H1 (cell line): Measurements from ENCODE around the gene ARRB1. TPM values are rescaled to one million over a fixed set of nuclear protein-coding genes. Genes with fewer than 3 reads are reported as not detected.

Experiments
- CTCF ChIA-PET: fragments of 300-600 bp; sonication (Branson Sonifier 250); formaldehyde crosslinking; loops from one replicate; lab custom pipeline; 2021; ENCODE audit not compliant: partially characterized antibody; lab: Charles Lee
- POLR2A ChIA-PET: fragments of 300-600 bp; sonication (Branson Sonifier 250); formaldehyde crosslinking; loops from one replicate; lab custom pipeline; 2021; ENCODE audit warnings: inconsistent platforms; ENCODE audit not compliant: partially characterized antibody; lab: Charles Lee
- DNase-seq, 2 experiments: peaks; one replicate each; pipeline versions ENCODE4 v3.0.0 to v3.0.0-alpha.2; 2010 to 2022; ENCODE audit warnings: low spot score in 2 of 2, low read depth in 1 of 2, mixed read lengths in 1 of 2
- FAIRE-seq: peaks from 2 replicates; lab custom pipeline; 2011; peaks lifted over from hg19 to GRCh38; lab: Jason Lieb, UNC
- H2AFZ ChIP-seq: 2 replicates; pipeline ENCODE4 v1.8.1; 2012; ENCODE audit warnings: low read length, inconsistent platforms
- H2AK5ac ChIP-seq: 2 replicates; pipeline ENCODE4 v1.6.1; 2013; ENCODE audit warnings: low read depth, low read length
- H2BK120ac ChIP-seq: replicated peaks from 2 replicates; pipeline ENCODE3; 2013; ENCODE audit warnings: low read depth, low read length, inconsistent platforms
- H2BK12ac ChIP-seq: 2 replicates; pipeline ENCODE4 v1.6.1; 2013; ENCODE audit warnings: low read depth, low read length
- H2BK15ac ChIP-seq: 2 replicates; pipeline ENCODE4 v1.6.1; 2013; ENCODE audit warnings: low read length
- H2BK20ac ChIP-seq: 2 replicates; pipeline ENCODE4 v1.6.1; 2013; ENCODE audit warnings: low read length
- H2BK5ac ChIP-seq: 2 replicates; pipeline ENCODE4 v1.6.1; 2013; ENCODE audit warnings: low read depth, low read length
- H3K14ac ChIP-seq: 2 replicates; pipeline ENCODE4 v1.6.1; 2013; ENCODE audit warnings: inconsistent platforms; ENCODE audit not compliant: insufficient read length
- H3K18ac ChIP-seq: 2 replicates; pipeline ENCODE4 v1.6.1; 2013; ENCODE audit warnings: low read length; ENCODE audit errors: extremely low read depth
- H3K23ac ChIP-seq: 2 replicates; pipeline ENCODE4 v1.6.1; 2013; ENCODE audit warnings: inconsistent platforms; ENCODE audit not compliant: insufficient read length
- H3K23me2 ChIP-seq: 2 replicates; pipeline ENCODE4 v1.6.1; 2013; ENCODE audit warnings: low read depth, low read length
- H3K27ac ChIP-seq: 2 replicates; pipeline ENCODE4 v1.6.1; 2011; ENCODE audit warnings: low read depth, low read length, inconsistent platforms
- H3K27me3 ChIP-seq, 4 experiments: replicated peaks in 1 of 4; 1 replicate in 1 of 4; 2 replicates in 3 of 4; pipeline versions ENCODE4 v1.6.1 to v1.8.1; 2011 to 2013; ENCODE audit warnings: low read length in 3 of 4, mild to moderate bottlenecking in 3 of 4, inconsistent platforms in 2 of 4, mixed read lengths in 2 of 4, moderate library complexity in 1 of 4; ENCODE audit not compliant: control insufficient read depth in 3 of 4, insufficient read depth in 3 of 4; ENCODE audit errors: extremely low read depth in 1 of 4
- H3K36me3 ChIP-seq, 4 experiments: 2 replicates each; pipeline versions ENCODE4 v1.6.1 to v1.8.1; 2011 to 2013; ENCODE audit warnings: mild to moderate bottlenecking in 4 of 4, low read length in 3 of 4, moderate library complexity in 2 of 4, control low read depth in 1 of 4, inconsistent platforms in 1 of 4; ENCODE audit not compliant: insufficient read depth in 4 of 4, control insufficient read depth in 2 of 4
- H3K4ac ChIP-seq: replicated peaks from 2 replicates; pipeline ENCODE3; 2013; ENCODE audit warnings: low read length, low read depth, mixed read lengths, inconsistent platforms; ENCODE audit not compliant: insufficient read length
- H3K4me1 ChIP-seq, 4 experiments: replicated peaks in 1 of 4; 1 replicate in 1 of 4; 2 replicates in 3 of 4; pipeline versions ENCODE4 v1.6.1 to v1.8.1; 2011 to 2013; ENCODE audit warnings: low read length in 3 of 4, inconsistent platforms in 2 of 4, mixed read lengths in 1 of 4; ENCODE audit not compliant: insufficient read depth in 4 of 4, control insufficient read depth in 3 of 4
- H3K4me2 ChIP-seq, 2 experiments: 2 replicates each; pipeline versions ENCODE4 v1.6.1 to v1.8.1; 2011 to 2013; ENCODE audit warnings: low read depth in 2 of 2, low read length in 2 of 2, control low read depth in 1 of 2, inconsistent platforms in 1 of 2, mild to moderate bottlenecking in 1 of 2; ENCODE audit not compliant: insufficient read depth in 1 of 2
- H3K4me3 ChIP-seq, 4 experiments: fragments of 200-600, 300-600 bp in 1 of 4; sonication (generic), shearing (Covaris generic), sonication (Bioruptor Twin) in 1 of 4; 2 replicates each; pipeline versions ENCODE4 v1.5.1 to v1.8.1; 2011 to 2016; ENCODE audit warnings: low read length in 4 of 4, low read depth in 3 of 4, control low read depth in 2 of 4, inconsistent platforms in 2 of 4, mild to moderate bottlenecking in 2 of 4, mixed read lengths in 1 of 4, moderate library complexity in 1 of 4; ENCODE audit not compliant: insufficient read depth in 2 of 4; ENCODE audit errors: extremely low read depth in 1 of 4
- H3K56ac ChIP-seq: replicated peaks from 2 replicates; pipeline ENCODE3; 2013; ENCODE audit warnings: low read depth, mild to moderate bottlenecking, mixed read lengths, low read length, inconsistent platforms; ENCODE audit not compliant: insufficient read length
- H3K79me1 ChIP-seq: 2 replicates; pipeline ENCODE4 v1.6.1; 2013; ENCODE audit warnings: low read depth, low read length, control low read depth
- H3K79me2 ChIP-seq, 2 experiments: 2 replicates each; pipeline versions ENCODE4 v1.6.1 to v1.8.1; 2012 to 2013; ENCODE audit warnings: low read length in 2 of 2, mild to moderate bottlenecking in 2 of 2, inconsistent platforms in 1 of 2; ENCODE audit not compliant: insufficient read depth in 2 of 2, control insufficient read depth in 1 of 2
- H3K9ac ChIP-seq, 4 experiments: replicated peaks in 1 of 4; 1 replicate in 1 of 4; 2 replicates in 3 of 4; pipeline versions ENCODE4 v1.6.1 to v1.8.1; 2011 to 2013; ENCODE audit warnings: low read depth in 3 of 4, low read length in 3 of 4, control low read depth in 2 of 4, mild to moderate bottlenecking in 2 of 4, moderate library complexity in 2 of 4, inconsistent platforms in 1 of 4; ENCODE audit errors: extremely low read depth in 1 of 4
- H3K9me3 ChIP-seq, 2 experiments: 2 replicates each; pipeline versions ENCODE4 v1.6.1 to v1.8.1; 2012 to 2013; ENCODE audit warnings: mild to moderate bottlenecking in 2 of 2, moderate library complexity in 2 of 2, control low read depth in 1 of 2, inconsistent platforms in 1 of 2, low read depth in 1 of 2, low read length in 1 of 2, mixed read lengths in 1 of 2; ENCODE audit not compliant: insufficient read depth in 2 of 2
- H4K20me1 ChIP-seq, 2 experiments: replicated peaks in 1 of 2; 2 replicates each; pipeline versions ENCODE3 to v1.8.1; 2011 to 2013; ENCODE audit warnings: inconsistent platforms in 2 of 2, low read length in 2 of 2, mild to moderate bottlenecking in 1 of 2; ENCODE audit not compliant: insufficient read depth in 2 of 2, control insufficient read depth in 1 of 2
- H4K5ac ChIP-seq: 2 replicates; pipeline ENCODE4 v1.6.1; 2013; ENCODE audit warnings: low read length, low read depth, mixed read lengths, inconsistent platforms; ENCODE audit not compliant: insufficient read length
- H4K8ac ChIP-seq: 2 replicates; pipeline ENCODE4 v1.8.0; 2013; ENCODE audit warnings: mild to moderate bottlenecking, moderate library complexity, low read length, inconsistent platforms; ENCODE audit not compliant: insufficient read depth; ENCODE audit errors: extremely low read depth
- H4K91ac ChIP-seq: replicated peaks from 2 replicates; pipeline ENCODE3; 2013; ENCODE audit warnings: low read length, mixed read lengths, inconsistent platforms; ENCODE audit not compliant: insufficient read length
- BRCA1 ChIP-seq: IDR thresholded peaks from 2 replicates; pipeline ENCODE4 v1.6.1; 2012; ENCODE audit warnings: low read depth, low read length, improper control_type of control experiment
- CEBPB ChIP-seq: IDR thresholded peaks from 2 replicates; pipeline ENCODE4 v1.6.1; 2012; ENCODE audit warnings: low read depth, low read length
- CREB1 ChIP-seq: IDR thresholded peaks from 2 replicates; pipeline ENCODE4 v1.6.1; 2012; ENCODE audit warnings: inconsistent platforms
- CTBP2 ChIP-seq: IDR thresholded peaks from 2 replicates; pipeline ENCODE4 v1.7.0; 2011; ENCODE audit warnings: borderline replicate concordance, mild to moderate bottlenecking, moderate library complexity, mixed read lengths, low read length; ENCODE audit not compliant: insufficient read depth, insufficient read length
- EGR1 ChIP-seq: IDR thresholded peaks from 2 replicates; pipeline ENCODE4 v1.6.1; 2011; ENCODE audit warnings: low read depth, low read length, borderline replicate concordance
- JUN ChIP-seq: IDR thresholded peaks from 2 replicates; pipeline ENCODE4 v1.6.1; 2011; ENCODE audit warnings: low read depth, mild to moderate bottlenecking, improper control_type of control experiment, low read length
- JUND ChIP-seq: IDR thresholded peaks from 2 replicates; pipeline ENCODE4 v1.6.1; 2011; ENCODE audit warnings: mild to moderate bottlenecking, improper control_type of control experiment, low read length
- KDM4A ChIP-seq: IDR thresholded peaks from one replicate; pipeline ENCODE4 v1.7.1; 2012; ENCODE audit warnings: low read depth, mild to moderate bottlenecking, moderate library complexity, low read length, inconsistent platforms; ENCODE audit not compliant: severe bottlenecking
- KDM5A ChIP-seq: fragments of 200-600 bp; IDR thresholded peaks from 2 replicates; pipeline ENCODE4 v1.7.1; 2012; ENCODE audit warnings: mild to moderate bottlenecking, low read length, inconsistent platforms, mixed read lengths
- MAFK ChIP-seq: IDR thresholded peaks from 2 replicates; pipeline ENCODE4 v1.6.1; 2012; ENCODE audit warnings: low read depth, mild to moderate bottlenecking, improper control_type of control experiment, low read length
- MAX ChIP-seq: IDR thresholded peaks from 2 replicates; pipeline ENCODE4 v1.6.1; 2012; ENCODE audit warnings: inconsistent platforms
- RAD21 ChIP-seq, 2 experiments: IDR thresholded peaks in 1 of 2; conservative IDR thresholded peaks in 1 of 2; 2 replicates each; pipeline ENCODE4 v1.6.1; 2011; ENCODE audit warnings: low read depth in 2 of 2, low read length in 2 of 2, improper control_type of control experiment in 1 of 2, inconsistent platforms in 1 of 2, mild to moderate bottlenecking in 1 of 2, moderate library complexity in 1 of 2
- RBBP5 ChIP-seq: IDR thresholded peaks from 2 replicates; pipeline ENCODE4 v1.7.1; 2012; ENCODE audit warnings: low read depth, mild to moderate bottlenecking, inconsistent platforms, low read length, moderate library complexity, borderline replicate concordance
- TAF7 ChIP-seq: optimal IDR thresholded peaks from 2 replicates; pipeline ENCODE3; 2011; ENCODE audit warnings: low read depth, mild to moderate bottlenecking, inconsistent platforms, low read length, moderate library complexity, borderline replicate concordance
- TCF12 ChIP-seq: IDR thresholded peaks from 2 replicates; pipeline ENCODE4 v1.6.1; 2011; ENCODE audit warnings: low read depth, mild to moderate bottlenecking, low read length
- WGBS, 2 experiments: shearing (Covaris generic) in 1 of 2; methylation state at CpG; one replicate each; pipeline versions ENCODE4 v1.1.6 to v1.1.7; 2013 to 2015; ENCODE audit warnings: low lambda C conversion rate in 2 of 2, mixed read lengths in 2 of 2, inconsistent platforms in 1 of 2, low coverage in 1 of 2, missing lambda C conversion rate in 1 of 2; ENCODE audit not compliant: insufficient replicate concordance in 2 of 2, insufficient coverage in 1 of 2, insufficient read length in 1 of 2; ENCODE audit errors: extremely low coverage in 1 of 2, missing lambda C conversion rate in 1 of 2; 5-methylcytosine and 5-hydroxymethylcytosine counted together
- polyA plus RNA-seq, 7 experiments: library from polyadenylated mRNA; depleted of rRNA in 3 of 7; stranded (reverse) in 5 of 7; unstranded in 2 of 7; fragments of >200 nt in 5 of 7; fragments of 200-250 nt in 2 of 7; gene quantifications; 1 replicate in 5 of 7; 2 replicates in 1 of 7; 4 replicates in 1 of 7; pipeline versions ENCODE4 v1.2.1 to v1.2.3, GENCODE V29; 2011 to 2013; ENCODE audit warnings: missing spikeins in 2 of 7, mixed read lengths in 2 of 7
- total RNA-seq: library from RNA; stranded (reverse); fragmentation: NEBNext Ultra II Directional; extraction: Animal tissue kit (Norgen Biotek cat#: 25700); gene quantifications from 2 replicates; pipeline ENCODE4 v1.2.1, GENCODE V29; 2021

ARRB1 gene
- total and polyA plus RNA-seq, 2 of the 8 experiments (the other 6 are each of a cell fraction or from before 2014, with no cell fraction given) = 9.4 to 31.8 TPM

- WGBS, 2 experiments = 88% methylated on average over 6 of the region's 6 CpGs; no CpG with 5 or more reads in 1 of the 2 experiments
- H3K79me2 ChIP-seq = no peaks in the 10 kb centered on the region
- no peaks in the 10 kb centered on the region for H3K4me1 ChIP-seq
- H4K91ac ChIP-seq = no peak overlapping the region
- no peaks in the 10 kb centered on the region for H3K9me3 ChIP-seq
- H3K56ac ChIP-seq = no peak overlapping the region
- CTCF ChIA-PET = interaction anchor here (2.0 to 6.5 kb wide), 3 partner anchors 11 to 16 kb away, joined by 4 to 62 read pairs (median 7); no protein-coding TSS in a partner anchor
- H3K36me3 ChIP-seq = no peaks in the 10 kb centered on the region
- peak overlapping the region; percentile 76 for H4K8ac ChIP-seq
- no peak for DNase-seq
- POLR2A ChIA-PET = interaction anchor here (0.8 kb wide), 1 partner anchor 109 kb away, joined by 3 read pairs; no protein-coding TSS in a partner anchor
- no peaks in the 10 kb centered on the region for H3K27me3 ChIP-seq
- no peak overlapping the region for H3K4me3 ChIP-seq
- H2BK20ac ChIP-seq = no peak overlapping the region
- no peak overlapping the region for H2BK5ac ChIP-seq
- no peak overlapping the region for H3K18ac ChIP-seq
- H3K4me2 ChIP-seq = no peak overlapping the region
- no peak for FAIRE-seq
- no peak overlapping the region for H2BK15ac ChIP-seq
- H4K20me1 ChIP-seq = peaks cover 0 to 2% of the 10 kb centered on the region in 2 experiments
- H3K14ac ChIP-seq = no peak overlapping the region
- no peak overlapping the region for H3K23ac ChIP-seq
- no peaks in the 10 kb centered on the region for H3K79me1 ChIP-seq
- no peak overlapping the region for H2AK5ac ChIP-seq
- no peak overlapping the region for H2BK12ac ChIP-seq
- no peak overlapping the region for H4K5ac ChIP-seq
- no peak overlapping the region for H2AFZ ChIP-seq
- no peaks in the 10 kb centered on the region for H3K23me2 ChIP-seq
- no peak overlapping the region for H3K27ac ChIP-seq
- H3K9ac ChIP-seq = no peak overlapping the region
- H2BK120ac ChIP-seq = no peak overlapping the region
- H3K4ac ChIP-seq = no peak overlapping the region
- TF ChIP-seq KDM5A = no peak
- no peak for TF ChIP-seq RAD21 (IDR thresholded peaks at IDR 0.05 in 1 of 2, conservative IDR thresholded peaks at IDR 0.05 in 1 of 2; ENCODE audit: low read depth in 2 of 2, low read length in 2 of 2)
- no peak for TF ChIP-seq CREB1
- no peak for TF ChIP-seq TCF12
- TF ChIP-seq JUN = no peak
- TF ChIP-seq BRCA1 = no peak
- TF ChIP-seq RBBP5 = no peak
- TF ChIP-seq KDM4A = no peak
- no peak for TF ChIP-seq CTBP2
- TF ChIP-seq EGR1 = no peak
- TF ChIP-seq MAX = no peak
- TF ChIP-seq TAF7 = no peak
- no peak for TF ChIP-seq JUND
- TF ChIP-seq CEBPB = no peak
- TF ChIP-seq MAFK = no peak
These were observed 59.7 kb downstream of the ARRB1 start for GRCh38 chr11:75291741-75292140.
